ENCODE measurements around the gene NGEF. TPM values are rescaled to one million over a fixed set of nuclear protein-coding genes. Genes with fewer than 3 reads are reported as not detected.

Gene NGEF
- total RNA-seq, 4 donors from 2014 or later, result 0.29 to 18.4 (median 5.2) TPM

GRCh38 chr2:232928551-232929302 lies 84.3 kb downstream of the NGEF start:
- Histone ChIP-seq H3K36me3 (no peaks in the 10 kb centered on the region), H3K27ac (no peak overlapping the region), H3K9me3 (no peaks in the 10 kb centered on the region), H3K4me1 (no peaks in the 10 kb centered on the region), H3K27me3 (no peaks in the 10 kb centered on the region), H3K4me3 (peak overlapping the region in 1 of 2 donors; percentile 16)
- TF ChIP-seq POLR2A (IDR thresholded peaks at IDR 0.05), result no peak
- no peak for DNase-seq
- intact Hi-C loops (cut with DNase I; ENCODE audit: low total_unique reads), result no loop called here

- no peak overlapping the region for H3K27ac ChIP-seq
- no peaks in the 10 kb centered on the region for H3K36me3 ChIP-seq
- H3K4me3 ChIP-seq, result peak overlapping the region; percentile 29 to 41
- H3K27me3 ChIP-seq, result no peaks in the 10 kb centered on the region
- no peaks in the 10 kb centered on the region for H3K4me1 ChIP-seq
- no peaks in the 10 kb centered on the region for H3K9me3 ChIP-seq
- intact Hi-C loops (cut with DNase I; ENCODE audit: low total_unique reads), result no loop called here
- TF ChIP-seq POLR2A (IDR thresholded peaks at IDR 0.05), result no peak
- TF ChIP-seq, protein P1, sequence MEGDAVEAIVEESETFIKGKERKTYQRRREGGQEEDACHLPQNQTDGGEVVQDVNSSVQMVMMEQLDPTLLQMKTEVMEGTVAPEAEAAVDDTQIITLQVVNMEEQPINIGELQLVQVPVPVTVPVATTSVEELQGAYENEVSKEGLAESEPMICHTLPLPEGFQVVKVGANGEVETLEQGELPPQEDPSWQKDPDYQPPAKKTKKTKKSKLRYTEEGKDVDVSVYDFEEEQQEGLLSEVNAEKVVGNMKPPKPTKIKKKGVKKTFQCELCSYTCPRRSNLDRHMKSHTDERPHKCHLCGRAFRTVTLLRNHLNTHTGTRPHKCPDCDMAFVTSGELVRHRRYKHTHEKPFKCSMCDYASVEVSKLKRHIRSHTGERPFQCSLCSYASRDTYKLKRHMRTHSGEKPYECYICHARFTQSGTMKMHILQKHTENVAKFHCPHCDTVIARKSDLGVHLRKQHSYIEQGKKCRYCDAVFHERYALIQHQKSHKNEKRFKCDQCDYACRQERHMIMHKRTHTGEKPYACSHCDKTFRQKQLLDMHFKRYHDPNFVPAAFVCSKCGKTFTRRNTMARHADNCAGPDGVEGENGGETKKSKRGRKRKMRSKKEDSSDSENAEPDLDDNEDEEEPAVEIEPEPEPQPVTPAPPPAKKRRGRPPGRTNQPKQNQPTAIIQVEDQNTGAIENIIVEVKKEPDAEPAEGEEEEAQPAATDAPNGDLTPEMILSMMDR (IDR thresholded peaks at IDR 0.05), result no peak
- DNase-seq, result no peak
Observed at GRCh38 chr2:232927793-232928550, 85.1 kb downstream of the NGEF start.

GRCh38 chr2:232927032-232927792 lies 85.8 kb downstream of the NGEF start:
- H3K4me1 ChIP-seq, result no peaks in the 10 kb centered on the region
- H3K4me3 ChIP-seq, result peak overlapping the region; percentile 29 to 41
- H3K9me3 ChIP-seq, result no peaks in the 10 kb centered on the region
- intact Hi-C loops (cut with DNase I; ENCODE audit: low total_unique reads), result no loop called here
- no peak for TF ChIP-seq POLR2A (IDR thresholded peaks at IDR 0.05)
- no peaks in the 10 kb centered on the region for H3K36me3 ChIP-seq
- DNase-seq, result no peak
- no peak overlapping the region for H3K27ac ChIP-seq
- no peaks in the 10 kb centered on the region for H3K27me3 ChIP-seq

DNA sequence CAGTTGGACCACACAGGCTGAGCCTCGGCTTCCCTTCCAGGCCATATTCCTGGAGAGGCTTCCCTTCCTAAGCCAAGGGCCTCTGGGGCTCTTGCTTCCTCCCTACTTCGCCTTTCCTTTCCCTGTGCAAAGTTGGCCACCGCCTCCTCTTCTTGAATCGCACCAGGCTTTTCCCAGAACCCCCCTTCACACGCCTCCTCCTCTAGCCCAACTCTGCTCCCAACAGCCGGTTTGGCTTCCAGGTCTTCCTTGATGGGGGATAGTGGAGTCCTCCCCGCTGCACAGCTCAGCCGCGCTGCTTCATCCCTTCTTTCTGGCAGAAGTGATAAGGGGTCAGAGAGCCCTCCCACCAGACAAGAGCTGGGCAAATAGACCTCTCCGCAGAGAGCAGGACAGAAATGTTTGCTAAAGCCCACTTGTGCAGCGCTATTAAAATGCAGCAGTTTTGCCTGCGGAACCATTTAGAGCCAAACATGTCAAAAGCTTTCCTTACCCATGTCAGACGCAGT lies 86.6 kb downstream of the NGEF start:
- intact Hi-C loops (cut with DNase I; ENCODE audit: low total_unique reads), result no loop called here
- Histone ChIP-seq H3K27me3 (no peaks in the 10 kb centered on the region), H3K4me3 (no peak overlapping the region), H3K36me3 (no peaks in the 10 kb centered on the region), H3K9me3 (no peaks in the 10 kb centered on the region), H3K4me1 (no peaks in the 10 kb centered on the region), H3K27ac (no peak overlapping the region)
- no peak for TF ChIP-seq POLR2A (IDR thresholded peaks at IDR 0.05)
- TF ChIP-seq, protein P1 (IDR thresholded peaks at IDR 0.05), result no peak
- no peak for DNase-seq

- H3K4me3 ChIP-seq, result no peak overlapping the region
- H3K4me1 ChIP-seq, result no peaks in the 10 kb centered on the region
- intact Hi-C loops (cut with DNase I; ENCODE audit: low total_unique reads), result no loop called here
- no peak for TF ChIP-seq POLR2A (IDR thresholded peaks at IDR 0.05)
- TF ChIP-seq, protein P1 (IDR thresholded peaks at IDR 0.05), result no peak
- no peaks in the 10 kb centered on the region for H3K27me3 ChIP-seq
- H3K36me3 ChIP-seq, result no peaks in the 10 kb centered on the region
- no peak overlapping the region for H3K27ac ChIP-seq
- no peak for DNase-seq
- no peaks in the 10 kb centered on the region for H3K9me3 ChIP-seq
Observed at GRCh38 chr2:232925821-232926156, 87.3 kb downstream of the NGEF start.

Data from uterus (tissue), 4 donors.